K562 (cell line): Measurements from ENCODE around the gene PNMA8C. TPM values are rescaled to one million over a fixed set of nuclear protein-coding genes. Genes with fewer than 3 reads are reported as not detected.

Source experiments
- ATF7 ChIP-seq: fragments of 450-650 bp; IDR thresholded peaks from 2 replicates; pipeline ENCODE4 v1.7.1; 2014; ENCODE audit warnings: mild to moderate bottlenecking, moderate library complexity
- BRD9 ChIP-seq: fragments of 450-650 bp; IDR thresholded peaks from 2 replicates; pipeline ENCODE4 v1.6.1; 2018; ENCODE audit warnings: low read depth; ENCODE audit not compliant: partially characterized antibody
- DPF2 ChIP-seq: fragments of 450-650 bp; IDR thresholded peaks from 2 replicates; pipeline ENCODE4 v1.6.1; 2016
- ERF ChIP-seq: fragments of 450-650 bp; formaldehyde crosslinking; IDR thresholded peaks from 2 replicates; pipeline ENCODE4 v1.4.0; 2020; ENCODE audit warnings: mild to moderate bottlenecking, mixed read lengths
- ESRRB ChIP-seq: fragments of 250-450 bp; sonication (Bioruptor Pico); IDR thresholded peaks from 2 replicates; pipeline ENCODE4 v1.5.0; 2020; ENCODE audit warnings: mild to moderate bottlenecking, moderate library complexity, borderline replicate concordance
- FOXA1 ChIP-seq: fragments of 450-650 bp; IDR thresholded peaks from 2 replicates; pipeline ENCODE4 v1.6.1; 2016; ENCODE audit warnings: mild to moderate bottlenecking, borderline replicate concordance
- GABPB1 ChIP-seq: sonication (generic); formaldehyde crosslinking; IDR thresholded peaks from 2 replicates; pipeline ENCODE4 v1.8.0; 2022; ENCODE audit warnings: mild to moderate bottlenecking, missing genetic modification reagents
- HDAC6 ChIP-seq: IDR thresholded peaks from 2 replicates; pipeline ENCODE4 v1.6.1; 2012; ENCODE audit warnings: low read depth, mild to moderate bottlenecking, control low read depth, inconsistent platforms, low read length, moderate library complexity
- HDAC8 ChIP-seq: fragments of 450-650 bp; IDR thresholded peaks from 2 replicates; pipeline ENCODE4 v1.6.1; 2016; ENCODE audit warnings: mild to moderate bottlenecking, missing genetic modification characterization, moderate library complexity, missing compliant biosample characterization
- KAT8 ChIP-seq: fragments of 450-650 bp; IDR thresholded peaks from 2 replicates; pipeline ENCODE4 v1.6.1; 2016; ENCODE audit warnings: low read depth, mild to moderate bottlenecking
- NBN ChIP-seq: fragments of 450-650 bp; IDR thresholded peaks from 2 replicates; pipeline ENCODE4 v1.6.1; 2016; ENCODE audit warnings: low read depth, mild to moderate bottlenecking
- NCOA4 ChIP-seq: fragments of 450-650 bp; IDR thresholded peaks from 2 replicates; pipeline ENCODE4 v1.6.1; 2018; ENCODE audit warnings: mild to moderate bottlenecking; ENCODE audit not compliant: partially characterized antibody
- NRF1 ChIP-seq, 2 experiments: fragments of 450-650 bp; IDR thresholded peaks in 1 of 2; conservative IDR thresholded peaks in 1 of 2; 2 replicates each; pipeline ENCODE4 v1.6.1; 2014; ENCODE audit warnings: mild to moderate bottlenecking in 2 of 2
- PHF21A ChIP-seq: fragments of 450-650 bp; IDR thresholded peaks from 2 replicates; pipeline ENCODE4 v1.6.1; 2017; ENCODE audit warnings: low read depth, borderline replicate concordance
- POLR2G ChIP-seq: fragments of 200-400 bp; formaldehyde crosslinking; IDR thresholded peaks from 2 replicates; pipeline ENCODE4 v1.6.1; 2017; ENCODE audit warnings: low read depth, mild to moderate bottlenecking, antibody characterized with exemption, low read length, moderate library complexity
- SRSF3 ChIP-seq: fragments of 200-400 bp; formaldehyde crosslinking; IDR thresholded peaks from 2 replicates; pipeline ENCODE4 v1.6.1; 2016; ENCODE audit warnings: mild to moderate bottlenecking, low read length, moderate library complexity; ENCODE audit not compliant: insufficient read depth
- TRIM28 ChIP-seq: fragments of 450-650 bp; IDR thresholded peaks from 2 replicates; pipeline ENCODE4 v1.6.1; 2017
- YY1 ChIP-seq, 3 experiments: IDR thresholded peaks; 2 replicates each; pipeline ENCODE4 v1.6.1; 2011; ENCODE audit warnings: low read length in 2 of 3, mild to moderate bottlenecking in 2 of 3, moderate library complexity in 2 of 3, borderline replicate concordance in 1 of 3, control low read depth in 1 of 3, low read depth in 1 of 3; ENCODE audit not compliant: insufficient read depth in 3 of 3, insufficient replicate concordance in 2 of 3, control insufficient read depth in 1 of 3, insufficient read length in 1 of 3; ENCODE audit errors: extremely low read depth in 1 of 3
- ZKSCAN8 ChIP-seq: fragments of 200-800 bp; sonication (Bioruptor generic); IDR thresholded peaks from 2 replicates; pipeline ENCODE4 v1.6.1; 2016; ENCODE audit warnings: missing genetic modification characterization, missing compliant biosample characterization
- ZNF274 ChIP-seq: IDR thresholded peaks from 2 replicates; pipeline ENCODE4 v1.6.1; 2011; ENCODE audit warnings: low read depth, mild to moderate bottlenecking, low read length, moderate library complexity, borderline replicate concordance
- ZNF696 ChIP-seq: fragments of 250-450 bp; sonication (Bioruptor Pico); conservative IDR thresholded peaks from 2 replicates; pipeline ENCODE4 v1.4.0; 2020; ENCODE audit warnings: mild to moderate bottlenecking, moderate library complexity
- ZNF764 ChIP-seq: fragments of 250-450 bp; sonication (Bioruptor Pico); IDR thresholded peaks from 2 replicates; pipeline ENCODE4 v1.4.0; 2020; ENCODE audit warnings: low read depth, mild to moderate bottlenecking, moderate library complexity
- polyA plus RNA-seq, 8 experiments: library from polyadenylated mRNA; depleted of rRNA in 4 of 8; stranded (reverse) in 5 of 8; unstranded in 3 of 8; fragments of >200 nt; fragmentation: Nextera tagmentation in 2 of 8; fragmentation: Illumina TruSeq in 1 of 8; extraction: Ambion mirVana in 2 of 8; extraction: Trizol in 1 of 8; gene quantifications; 2 replicates each; pipeline versions ENCODE4 v1.2.1 to v1.2.3, GENCODE V29; 2011 to 2014; ENCODE audit warnings: inconsistent platforms in 1 of 8, missing spikeins in 1 of 8
- total RNA-seq, 7 experiments: library from RNA; depleted of rRNA in 6 of 7; stranded (reverse); fragments of >200 nt in 6 of 7; fragmentation: Illumina TruSeq in 2 of 7; extraction: Trizol in 2 of 7; gene quantifications; 2 replicates each; pipeline versions ENCODE4 v1.2.1 to v1.2.3, GENCODE V29; 2011 to 2021; ENCODE audit warnings: low replicate concordance in 1 of 7
- TF ChIP-seq, protein P1 (sequence below): fragments of 450-650 bp; IDR thresholded peaks from 2 replicates; pipeline ENCODE4 v1.6.1; 2017; ENCODE audit warnings: mild to moderate bottlenecking, moderate library complexity
- TF ChIP-seq, protein P2 (sequence below): sonication (generic); formaldehyde crosslinking; IDR thresholded peaks from 2 replicates; pipeline ENCODE4 v1.8.0; 2022; ENCODE audit warnings: mild to moderate bottlenecking, missing genetic modification reagents
- TF ChIP-seq, protein P3 (sequence below): fragments of 450-650 bp; IDR thresholded peaks from 2 replicates; pipeline ENCODE4 v1.6.1; 2016; ENCODE audit warnings: missing biosample characterization, missing genetic modification characterization

PNMA8C gene
- total and polyA plus RNA-seq, 9 of the 15 experiments (the other 6 are each of a cell fraction or from before 2014, with no cell fraction given) = 0.04 to 0.05 (median 0.05) TPM; not detected in 6

DNA sequence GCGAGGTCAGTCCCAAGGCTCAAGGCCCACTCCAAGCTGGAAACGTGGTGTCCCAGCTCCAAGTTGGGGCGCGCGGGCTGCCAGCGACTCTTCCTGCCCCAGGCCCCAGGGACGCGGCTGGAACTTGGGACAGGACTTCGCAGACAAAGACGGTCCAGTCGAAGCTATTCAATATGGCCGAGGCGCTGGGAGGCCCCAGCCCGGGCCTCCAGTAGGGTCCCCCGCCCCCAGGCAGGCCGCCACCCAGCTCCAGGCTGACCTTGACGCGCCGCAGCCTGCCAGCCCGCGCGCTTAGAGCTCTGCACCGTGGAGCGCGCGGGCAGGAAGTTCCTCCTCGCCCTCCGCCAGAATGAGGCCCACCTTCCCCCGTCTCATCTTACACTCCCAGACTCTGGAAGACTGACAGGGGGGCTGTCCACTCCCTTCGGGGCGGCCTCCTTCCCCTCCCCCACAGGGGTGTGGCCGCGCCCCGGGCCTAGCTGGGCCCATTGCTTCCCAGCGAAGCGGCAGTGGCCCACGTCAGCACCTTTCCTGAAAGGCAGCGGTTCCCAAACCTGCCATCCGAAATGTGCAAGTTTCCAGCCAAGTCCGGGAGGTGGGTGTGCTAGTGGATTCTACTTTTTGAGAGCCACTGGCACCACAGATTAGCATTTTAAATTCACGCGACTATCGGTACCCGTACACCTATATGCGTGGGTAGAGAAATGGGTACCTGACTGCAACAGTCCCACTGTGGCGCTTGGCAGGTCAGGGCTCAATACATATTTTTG is 15.3 kb downstream of the PNMA8C start, which contains the start of gene CCDC8 (continued):
- peak; percentile 63 for TF ChIP-seq BRD9
- peak; percentile 81; the same call in 1 of the 2 replicates for TF ChIP-seq GABPB1
- TF ChIP-seq, protein P1, sequence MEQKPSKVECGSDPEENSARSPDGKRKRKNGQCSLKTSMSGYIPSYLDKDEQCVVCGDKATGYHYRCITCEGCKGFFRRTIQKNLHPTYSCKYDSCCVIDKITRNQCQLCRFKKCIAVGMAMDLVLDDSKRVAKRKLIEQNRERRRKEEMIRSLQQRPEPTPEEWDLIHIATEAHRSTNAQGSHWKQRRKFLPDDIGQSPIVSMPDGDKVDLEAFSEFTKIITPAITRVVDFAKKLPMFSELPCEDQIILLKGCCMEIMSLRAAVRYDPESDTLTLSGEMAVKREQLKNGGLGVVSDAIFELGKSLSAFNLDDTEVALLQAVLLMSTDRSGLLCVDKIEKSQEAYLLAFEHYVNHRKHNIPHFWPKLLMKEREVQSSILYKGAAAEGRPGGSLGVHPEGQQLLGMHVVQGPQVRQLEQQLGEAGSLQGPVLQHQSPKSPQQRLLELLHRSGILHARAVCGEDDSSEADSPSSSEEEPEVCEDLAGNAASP = no peak
- TF ChIP-seq, protein P2, sequence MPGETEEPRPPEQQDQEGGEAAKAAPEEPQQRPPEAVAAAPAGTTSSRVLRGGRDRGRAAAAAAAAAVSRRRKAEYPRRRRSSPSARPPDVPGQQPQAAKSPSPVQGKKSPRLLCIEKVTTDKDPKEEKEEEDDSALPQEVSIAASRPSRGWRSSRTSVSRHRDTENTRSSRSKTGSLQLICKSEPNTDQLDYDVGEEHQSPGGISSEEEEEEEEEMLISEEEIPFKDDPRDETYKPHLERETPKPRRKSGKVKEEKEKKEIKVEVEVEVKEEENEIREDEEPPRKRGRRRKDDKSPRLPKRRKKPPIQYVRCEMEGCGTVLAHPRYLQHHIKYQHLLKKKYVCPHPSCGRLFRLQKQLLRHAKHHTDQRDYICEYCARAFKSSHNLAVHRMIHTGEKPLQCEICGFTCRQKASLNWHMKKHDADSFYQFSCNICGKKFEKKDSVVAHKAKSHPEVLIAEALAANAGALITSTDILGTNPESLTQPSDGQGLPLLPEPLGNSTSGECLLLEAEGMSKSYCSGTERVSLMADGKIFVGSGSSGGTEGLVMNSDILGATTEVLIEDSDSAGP (CRISPR knock-in tag) = no peak
- TF ChIP-seq TRIM28 = no peak
- no peak for TF ChIP-seq ZNF274
- TF ChIP-seq PHF21A = no peak
- peak; percentile 86 for TF ChIP-seq ATF7
- TF ChIP-seq SRSF3 = no peak
- TF ChIP-seq FOXA1 = no peak
- TF ChIP-seq ZNF696 (CRISPR knock-in tag) = no peak
- peak; percentile 95 for TF ChIP-seq POLR2G
- TF ChIP-seq NRF1 (conservative IDR thresholded peaks at IDR 0.05 in 1 of 2, IDR thresholded peaks at IDR 0.05 in 1 of 2) = peak in 1 of 2 experiments; percentile 58; a peak in 2 of 4 replicates
- peak; percentile 67; the same call in 1 of the 2 replicates for TF ChIP-seq NBN
- TF ChIP-seq ERF (CRISPR knock-in tag) = no peak
- no peak for TF ChIP-seq HDAC6
- TF ChIP-seq ZKSCAN8 (CRISPR knock-in tag) = no peak
- no peak for TF ChIP-seq NCOA4
- no peak for TF ChIP-seq ESRRB
- no peak for TF ChIP-seq KAT8
- TF ChIP-seq YY1 (IDR thresholded peaks at IDR 0.05; ENCODE audit: borderline replicate concordance in 1 of 3, control insufficient read depth in 1 of 3, extremely low read depth in 1 of 3, insufficient read depth in 3 of 3, insufficient read length in 1 of 3, insufficient replicate concordance in 2 of 3, low read depth in 1 of 3, low read length in 2 of 3) = peak; percentile 50 to 90 (median 85)
- no peak for TF ChIP-seq HDAC8 (tag)
- TF ChIP-seq DPF2 = no peak; the same call in 1 of the 2 replicates
- TF ChIP-seq, protein P3, sequence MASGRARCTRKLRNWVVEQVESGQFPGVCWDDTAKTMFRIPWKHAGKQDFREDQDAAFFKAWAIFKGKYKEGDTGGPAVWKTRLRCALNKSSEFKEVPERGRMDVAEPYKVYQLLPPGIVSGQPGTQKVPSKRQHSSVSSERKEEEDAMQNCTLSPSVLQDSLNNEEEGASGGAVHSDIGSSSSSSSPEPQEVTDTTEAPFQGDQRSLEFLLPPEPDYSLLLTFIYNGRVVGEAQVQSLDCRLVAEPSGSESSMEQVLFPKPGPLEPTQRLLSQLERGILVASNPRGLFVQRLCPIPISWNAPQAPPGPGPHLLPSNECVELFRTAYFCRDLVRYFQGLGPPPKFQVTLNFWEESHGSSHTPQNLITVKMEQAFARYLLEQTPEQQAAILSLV (tag) = no peak
- no peak for TF ChIP-seq ZNF764
